CMK (cell line): Measurements from ENCODE around the gene OR1Q1.
"Not testable (repeated sequence)": the region's sequence is repeated elsewhere in the genome, so short reads cannot be mapped to it uniquely, and the experiment has no call there.

Source experiments
- DNase-seq: peaks from one replicate; pipeline ENCODE4 v3.0.0-alpha.2; 2010; ENCODE audit warnings: low read depth

The OR1Q1 gene

GRCh38 chr9:122614362-122614761 lies at the start of gene OR1Q1:
OR1Q1 (plus strand) TSS chr9:122614738; CDS start chr9:122614738, 0 bp downstream.
- DNase-seq: no peak

- no peak for DNase-seq
These were observed 46.6 kb upstream of the OR1Q1 start for GRCh38 chr9:122567901-122568300.

GRCh38 chr9:122572456-122572855 lies 42.1 kb upstream of the OR1Q1 start:
- DNase-seq: no peak

- DNase-seq: peak; percentile 37
These were observed 34.7 kb upstream of the OR1Q1 start for GRCh38 chr9:122579874-122580273.

- no peak for DNase-seq
These were observed 34.2 kb upstream of the OR1Q1 start for GRCh38 chr9:122580360-122580759.

GRCh38 chr9:122583284-122583683 lies 31.3 kb upstream of the OR1Q1 start, which contains the start of gene OR1L8:
OR1L8 (minus strand) TSS chr9:122583384; CDS start chr9:122568477, 14,907 bp downstream.
- not testable (repeated sequence) for DNase-seq

GRCh38 chr9:122605691-122606090 lies 8.8 kb upstream of the OR1Q1 start:
- DNase-seq: no peak

GRCh38 chr9:122606587-122606986 lies 8.0 kb upstream of the OR1Q1 start:
- DNase-seq: no peak

- no peak for DNase-seq
These were observed 4.7 kb upstream of the OR1Q1 start for GRCh38 chr9:122609804-122610203.

- no peak for DNase-seq
These were observed 5.5 kb downstream of the OR1Q1 start for GRCh38 chr9:122619996-122620395.

GRCh38 chr9:122642226-122642625 lies 27.7 kb downstream of the OR1Q1 start:
- no peak for DNase-seq

- DNase-seq: no peak
These were observed 41.8 kb downstream of the OR1Q1 start for GRCh38 chr9:122656378-122656777.

GRCh38 chr9:122657527-122657926 lies 43.0 kb downstream of the OR1Q1 start, which contains the start of gene OR1B1:
OR1B1 (minus strand) TSS chr9:122657627.
- no peak for DNase-seq

GRCh38 chr9:122661416-122661815 lies 46.9 kb downstream of the OR1Q1 start, which contains the start of gene OR1L1:
OR1L1 (plus strand) TSS chr9:122661716; CDS start chr9:122661716, 0 bp downstream.
- DNase-seq: no peak
